ENCODE measurements around the gene ADGRV1.

The ADGRV1 gene

DNA sequence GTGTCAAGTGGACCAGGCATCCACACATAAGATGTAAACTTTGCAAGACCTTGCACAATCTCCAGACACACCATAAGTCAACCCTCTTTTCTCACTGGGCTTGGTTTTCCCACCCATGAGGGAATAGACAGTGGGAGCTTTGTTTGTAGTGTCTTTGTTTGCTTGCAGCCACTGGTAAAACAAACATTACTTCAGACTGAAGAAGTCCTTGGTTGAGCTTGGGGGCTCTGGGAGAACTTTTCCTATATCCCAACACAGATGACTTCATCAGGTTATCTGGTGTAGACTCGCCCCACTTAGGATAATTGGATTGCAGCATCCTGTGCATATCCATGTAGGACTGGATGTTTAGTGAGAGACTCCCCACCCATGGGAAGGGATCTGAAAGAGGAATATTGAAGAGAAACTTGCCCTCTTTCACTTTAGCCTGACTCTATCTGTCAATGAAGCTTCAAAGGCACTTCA, 11.5 kb upstream of the ADGRV1 start:
- no peaks in the 10 kb centered on the region for H3K4me1 Mint-ChIP-seq
- H3K27me3 Mint-ChIP-seq, result peaks cover 28% of the 10 kb centered on the region
- no peaks in the 10 kb centered on the region for H3K36me3 Mint-ChIP-seq
- no peak overlapping the region for H3K27ac Mint-ChIP-seq
- no peak overlapping the region for H3K4me3 Mint-ChIP-seq
- no peaks in the 10 kb centered on the region for H3K9me3 Mint-ChIP-seq

DNA sequence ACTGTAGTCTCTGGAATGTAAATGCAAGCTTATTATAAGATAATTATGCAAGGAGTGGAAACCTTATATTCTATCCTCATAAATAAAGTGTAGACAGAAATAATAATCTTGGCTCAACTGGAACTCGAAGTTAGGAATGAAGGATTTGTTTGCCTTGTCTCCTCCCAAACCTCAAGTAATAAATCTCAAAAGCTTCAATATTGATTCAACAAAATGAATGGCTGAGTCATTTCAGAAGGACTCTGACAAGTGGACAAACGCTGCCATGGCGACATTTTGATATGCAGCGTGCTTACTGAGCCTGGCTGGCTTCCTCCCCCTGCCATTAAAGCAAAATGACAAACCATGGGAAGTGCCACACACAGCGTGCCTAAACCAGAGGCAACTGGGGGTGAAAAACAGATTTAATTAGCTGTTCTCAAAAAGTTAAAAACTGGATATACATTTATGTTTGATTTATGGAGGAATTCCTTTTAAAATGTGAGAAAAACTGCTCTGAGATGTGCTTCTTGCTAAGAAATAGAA, 10.5 kb upstream of the ADGRV1 start:
- no peaks in the 10 kb centered on the region for H3K4me1 Mint-ChIP-seq
- no peaks in the 10 kb centered on the region for H3K36me3 Mint-ChIP-seq
- H3K9me3 Mint-ChIP-seq, result no peaks in the 10 kb centered on the region
- H3K27ac Mint-ChIP-seq, result no peak overlapping the region
- peaks cover 23% of the 10 kb centered on the region for H3K27me3 Mint-ChIP-seq
- H3K4me3 Mint-ChIP-seq, result no peak overlapping the region

DNA sequence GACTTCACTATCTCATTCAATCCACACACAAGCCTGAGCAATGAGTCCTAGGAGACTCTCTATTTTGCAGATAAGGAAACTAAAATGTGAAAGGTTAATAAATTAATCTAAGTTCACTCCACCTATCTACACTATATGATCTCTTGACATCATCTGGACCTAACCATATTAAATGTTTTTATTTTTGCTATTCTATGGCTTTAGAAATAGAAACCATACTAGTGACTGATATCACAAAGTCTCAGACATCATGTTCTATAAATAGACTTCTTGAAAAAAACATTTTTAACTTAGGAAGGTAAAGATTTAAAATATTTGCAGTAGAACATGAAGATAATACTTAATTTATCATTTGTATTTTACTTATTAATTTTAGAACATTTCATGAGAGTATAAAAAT, 9.4 kb upstream of the ADGRV1 start:
- Mint-ChIP-seq H3K4me3 (no peak overlapping the region), H3K9me3 (no peaks in the 10 kb centered on the region)

DNA sequence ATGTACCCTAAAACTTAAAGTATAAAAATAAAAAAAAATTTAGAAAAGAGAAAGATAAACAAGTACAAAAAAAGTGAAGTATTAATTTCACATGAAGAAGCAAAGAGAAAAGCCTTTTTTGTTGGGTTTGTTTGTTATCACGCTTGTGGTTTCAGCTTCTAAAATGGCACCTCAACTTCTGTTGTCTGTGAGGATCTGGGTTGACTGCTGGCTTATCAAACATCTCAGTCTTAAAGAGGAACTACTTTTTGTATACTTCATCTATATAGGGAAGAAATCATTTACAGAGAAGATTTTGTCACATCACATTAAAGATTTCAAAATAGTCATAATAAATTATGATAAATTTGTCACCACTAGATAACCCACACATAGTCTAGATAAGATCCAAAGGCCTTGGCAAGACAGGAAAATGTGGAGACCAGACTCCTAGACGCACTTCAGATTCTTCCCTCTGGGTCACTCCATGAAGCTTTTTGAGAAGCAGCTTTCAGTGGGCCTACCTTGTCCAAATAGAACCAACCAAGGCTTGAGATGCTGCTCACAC, 8.8 kb upstream of the ADGRV1 start:
- Mint-ChIP-seq H3K27ac (no peak overlapping the region), H3K4me3 (no peak overlapping the region), H3K27me3 (peaks cover 18% of the 10 kb centered on the region), H3K4me1 (no peaks in the 10 kb centered on the region), H3K9me3 (no peaks in the 10 kb centered on the region), H3K36me3 (no peaks in the 10 kb centered on the region)

More for the DNA sequence above, 9.4 kb upstream of the ADGRV1 start:
- H3K27ac Mint-ChIP-seq, result no peak overlapping the region
- no peaks in the 10 kb centered on the region for H3K36me3 Mint-ChIP-seq
- H3K4me1 Mint-ChIP-seq, result no peaks in the 10 kb centered on the region
- peaks cover 22% of the 10 kb centered on the region for H3K27me3 Mint-ChIP-seq

DNA sequence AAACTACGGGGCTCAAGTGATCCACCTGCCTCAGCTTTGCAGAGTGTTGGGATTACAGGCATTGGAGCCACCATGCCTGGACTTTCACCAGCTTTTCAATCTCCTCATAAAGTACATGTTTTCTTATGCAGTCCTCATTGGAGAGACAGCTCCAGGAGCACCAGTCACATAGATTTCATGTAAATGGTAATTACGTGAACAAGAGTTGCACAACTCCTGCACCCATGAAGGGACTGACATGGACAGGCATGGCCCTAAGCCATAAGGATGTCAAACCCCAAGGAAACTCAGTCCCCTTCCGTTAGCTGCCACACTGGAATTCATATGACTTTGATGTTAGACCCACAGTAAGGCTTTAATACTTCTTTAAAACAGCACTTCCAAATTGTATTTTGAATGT, 7.6 kb upstream of the ADGRV1 start:
- Mint-ChIP-seq H3K4me1 (no peaks in the 10 kb centered on the region), H3K27me3 (peaks cover 22% of the 10 kb centered on the region), H3K36me3 (no peaks in the 10 kb centered on the region), H3K9me3 (no peaks in the 10 kb centered on the region), H3K27ac (no peak overlapping the region), H3K4me3 (no peak overlapping the region)

DNA sequence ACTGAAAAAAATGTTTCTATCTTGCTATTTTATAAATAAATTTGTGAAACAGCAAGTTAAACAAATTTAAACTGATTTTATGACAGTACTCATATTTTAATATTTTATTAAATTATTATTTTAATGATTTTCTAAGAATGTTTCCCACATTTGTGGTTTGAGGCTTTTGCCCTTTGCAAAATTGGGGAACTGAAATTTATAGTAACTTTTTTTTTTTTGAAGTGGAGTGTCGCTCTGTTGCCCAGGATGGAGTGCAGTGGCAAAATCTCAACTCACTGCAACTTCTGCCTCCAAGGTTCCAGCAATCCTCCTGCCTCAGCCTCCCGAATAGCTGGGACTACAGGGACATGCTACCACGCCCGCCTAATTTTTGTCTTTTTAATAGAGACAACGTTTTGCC, 7.2 kb upstream of the ADGRV1 start:
- H3K4me1 Mint-ChIP-seq, result no peaks in the 10 kb centered on the region
- peaks cover 21% of the 10 kb centered on the region for H3K27me3 Mint-ChIP-seq
- no peaks in the 10 kb centered on the region for H3K36me3 Mint-ChIP-seq
- H3K9me3 Mint-ChIP-seq, result no peaks in the 10 kb centered on the region
- no peak overlapping the region for H3K27ac Mint-ChIP-seq
- H3K4me3 Mint-ChIP-seq, result no peak overlapping the region

DNA sequence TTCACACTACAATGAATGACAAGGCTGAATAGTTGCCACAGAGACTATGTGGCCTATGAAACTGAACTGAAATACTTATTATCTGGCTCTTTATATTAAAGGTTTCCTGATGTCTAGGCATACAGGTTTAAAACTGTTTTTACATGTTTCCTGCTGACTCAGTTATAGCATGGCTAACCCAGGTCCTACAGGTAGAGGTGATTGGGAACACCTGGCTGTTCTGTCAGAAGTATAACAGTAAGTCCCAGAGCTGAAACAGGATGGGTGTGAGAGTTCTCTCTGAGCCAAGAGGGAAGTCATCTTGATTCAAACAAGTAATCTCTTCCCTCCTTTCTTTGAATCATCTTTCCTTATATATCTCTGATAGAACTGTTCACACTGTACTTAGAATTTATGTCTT, 4.9 kb upstream of the ADGRV1 start:
- no peaks in the 10 kb centered on the region for H3K9me3 Mint-ChIP-seq
- peaks cover 9% of the 10 kb centered on the region for H3K4me1 Mint-ChIP-seq
- H3K27me3 Mint-ChIP-seq, result peaks cover 35% of the 10 kb centered on the region
- H3K27ac Mint-ChIP-seq, result no peak overlapping the region
- H3K36me3 Mint-ChIP-seq, result no peaks in the 10 kb centered on the region
- H3K4me3 Mint-ChIP-seq, result no peak overlapping the region

DNA sequence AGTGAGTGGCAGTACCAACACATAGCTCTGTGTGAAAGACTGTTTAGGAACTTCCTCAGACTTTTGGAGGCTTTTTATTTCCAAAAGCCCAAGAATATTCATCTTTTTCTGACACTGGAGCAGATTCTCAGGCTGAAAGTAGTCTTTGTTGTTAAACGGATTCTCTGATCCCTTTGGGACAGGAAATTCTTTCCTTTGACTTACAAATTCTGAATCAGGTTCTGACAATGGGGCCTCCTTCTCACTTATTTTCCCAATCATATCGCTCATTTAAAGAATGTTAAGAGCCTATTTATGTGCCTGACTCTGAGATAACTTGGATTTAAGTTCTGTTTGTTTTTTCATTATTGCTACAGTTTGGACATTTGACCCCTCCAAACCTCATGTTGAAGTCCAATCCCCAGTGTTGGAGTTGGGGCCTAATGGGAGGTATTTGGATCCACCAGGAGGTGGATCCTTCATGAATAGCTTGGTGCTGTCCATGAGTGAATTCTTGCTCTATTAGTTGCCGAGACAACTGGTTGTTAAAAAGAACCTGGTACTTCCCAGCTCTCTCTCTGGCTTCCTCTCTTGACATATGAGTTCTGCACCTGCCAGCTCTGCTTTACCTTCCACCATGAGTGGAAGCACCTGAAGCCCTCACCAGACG, 4.1 kb upstream of the ADGRV1 start:
- H3K27me3 Mint-ChIP-seq, result peaks cover 38% of the 10 kb centered on the region
- no peaks in the 10 kb centered on the region for H3K36me3 Mint-ChIP-seq
- H3K4me3 Mint-ChIP-seq, result no peak overlapping the region
- H3K27ac Mint-ChIP-seq, result no peak overlapping the region
- H3K9me3 Mint-ChIP-seq, result no peaks in the 10 kb centered on the region
- H3K4me1 Mint-ChIP-seq, result peaks cover 13% of the 10 kb centered on the region

DNA sequence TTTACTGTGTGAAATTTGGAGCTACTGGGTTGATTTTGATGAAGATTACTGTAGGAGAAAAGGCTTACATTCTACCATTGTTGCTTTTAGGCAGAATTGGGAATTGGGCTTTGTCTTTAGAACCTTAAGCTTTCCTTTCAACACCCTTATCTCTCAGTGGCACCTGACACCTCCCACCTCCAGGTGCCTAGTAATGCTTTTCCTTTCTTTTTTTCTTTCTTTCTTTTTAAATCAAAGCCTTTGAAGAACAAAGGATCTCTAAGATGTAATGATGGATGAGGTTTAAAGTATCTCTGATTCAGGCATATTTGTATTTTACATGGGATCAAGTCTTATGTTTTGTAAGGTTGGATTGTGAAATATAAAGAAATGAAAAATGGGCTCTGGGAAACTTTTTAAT, 2.9 kb upstream of the ADGRV1 start:
- peaks cover 41% of the 10 kb centered on the region for H3K27me3 Mint-ChIP-seq
- H3K9me3 Mint-ChIP-seq, result no peaks in the 10 kb centered on the region
- H3K4me3 Mint-ChIP-seq, result no peak overlapping the region
- no peak overlapping the region for H3K27ac Mint-ChIP-seq
- H3K4me1 Mint-ChIP-seq, result peaks cover 13% of the 10 kb centered on the region
- H3K36me3 Mint-ChIP-seq, result no peaks in the 10 kb centered on the region

DNA sequence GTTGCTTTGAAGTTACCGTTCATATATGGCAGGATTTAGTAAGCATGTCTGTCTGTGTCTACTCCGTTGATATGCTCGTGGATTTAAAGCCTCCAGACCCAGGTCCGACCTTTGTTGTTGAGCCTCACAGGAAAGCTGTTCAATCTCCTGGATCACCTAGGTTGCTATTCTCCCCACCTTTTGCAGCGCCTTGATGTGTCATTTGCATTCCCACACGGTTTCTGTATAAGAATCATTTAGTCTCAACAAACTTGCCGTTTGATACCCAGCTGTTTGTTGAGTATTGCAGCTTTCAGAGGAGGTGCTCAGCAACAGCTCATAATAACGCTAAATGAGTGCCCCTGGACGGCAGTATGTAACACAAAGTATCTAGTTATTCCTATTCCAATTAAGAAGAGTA, 1.2 kb upstream of the ADGRV1 start:
- no peak overlapping the region for H3K27ac Mint-ChIP-seq
- no peaks in the 10 kb centered on the region for H3K9me3 Mint-ChIP-seq
- H3K4me1 Mint-ChIP-seq, result peaks cover 13% of the 10 kb centered on the region
- no peak overlapping the region for H3K4me3 Mint-ChIP-seq
- H3K27me3 Mint-ChIP-seq, result peaks cover 49% of the 10 kb centered on the region
- H3K36me3 Mint-ChIP-seq, result no peaks in the 10 kb centered on the region

DNA sequence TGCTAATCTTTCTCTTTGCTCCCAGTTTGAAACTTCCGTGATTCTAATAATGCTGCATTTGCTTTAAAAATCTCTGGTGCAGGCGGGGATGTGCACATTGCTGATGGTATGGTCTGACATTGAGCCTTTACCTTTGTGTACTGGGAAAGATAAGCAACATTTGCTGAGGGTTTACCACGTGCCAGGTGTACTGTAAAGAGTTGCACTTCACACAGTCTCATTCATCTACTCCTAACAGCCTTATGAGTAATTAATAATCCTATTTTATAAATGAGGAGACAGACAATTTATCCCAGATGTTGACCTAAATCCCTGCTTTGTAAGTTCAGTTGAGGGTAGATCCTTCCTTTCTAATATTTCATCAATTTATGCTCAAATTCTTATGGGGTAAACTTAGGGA, 726 bp upstream of the ADGRV1 start:
- Mint-ChIP-seq H3K4me3 (peak overlapping the region; percentile 72), H3K36me3 (no peaks in the 10 kb centered on the region), H3K27ac (no peak overlapping the region), H3K27me3 (peaks cover 51% of the 10 kb centered on the region), H3K9me3 (no peaks in the 10 kb centered on the region), H3K4me1 (peaks cover 13% of the 10 kb centered on the region)

DNA sequence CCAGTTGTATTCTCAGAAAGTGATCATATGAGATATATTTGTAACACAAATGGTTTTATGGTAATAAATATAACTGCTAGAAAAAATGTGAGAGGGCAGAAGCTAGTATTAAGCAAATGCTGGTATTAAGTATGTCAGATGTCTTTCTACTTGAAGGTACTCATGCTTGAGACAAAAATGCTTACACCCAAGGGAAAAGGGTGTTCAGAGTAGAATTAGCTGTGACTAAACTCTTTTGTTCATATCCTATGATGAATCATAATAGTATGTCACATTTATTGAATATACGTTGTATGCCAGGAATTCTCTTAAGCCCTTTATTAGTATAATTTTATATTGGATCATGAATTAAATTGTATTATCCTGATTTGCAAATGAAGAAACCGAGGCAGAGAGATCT, 2.2 kb downstream of the ADGRV1 start:
- Mint-ChIP-seq H3K4me1 (peaks cover 13% of the 10 kb centered on the region), H3K27me3 (peaks cover 47% of the 10 kb centered on the region)

DNA sequence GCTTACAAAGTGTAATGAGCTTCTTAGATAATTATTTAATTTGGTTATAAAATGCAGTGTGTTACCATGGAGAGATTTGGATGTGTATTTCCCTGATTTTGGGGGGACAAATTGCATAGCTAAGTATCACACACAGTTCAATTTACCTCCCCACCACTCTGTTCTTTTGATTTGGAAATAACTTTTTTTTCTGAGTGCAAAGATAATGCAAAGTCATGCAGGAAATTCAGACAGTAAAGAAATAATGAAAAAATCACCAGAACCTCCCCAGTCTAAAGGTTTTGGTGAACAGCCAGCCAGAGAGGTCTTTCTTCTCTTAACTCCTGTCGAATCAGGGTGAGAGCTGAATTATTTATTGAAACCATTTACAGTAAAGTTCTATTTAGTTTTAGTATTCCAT, 3.2 kb downstream of the ADGRV1 start:
- no peak overlapping the region for H3K27ac Mint-ChIP-seq
- H3K27me3 Mint-ChIP-seq, result peaks cover 47% of the 10 kb centered on the region
- no peak overlapping the region for H3K4me3 Mint-ChIP-seq
- no peaks in the 10 kb centered on the region for H3K36me3 Mint-ChIP-seq
- H3K4me1 Mint-ChIP-seq, result peaks cover 13% of the 10 kb centered on the region
- no peaks in the 10 kb centered on the region for H3K9me3 Mint-ChIP-seq

More for the DNA sequence above, 2.2 kb downstream of the ADGRV1 start:
- H3K4me3 Mint-ChIP-seq, result no peak overlapping the region
- H3K36me3 Mint-ChIP-seq, result no peaks in the 10 kb centered on the region
- H3K9me3 Mint-ChIP-seq, result no peaks in the 10 kb centered on the region
- no peak overlapping the region for H3K27ac Mint-ChIP-seq

DNA sequence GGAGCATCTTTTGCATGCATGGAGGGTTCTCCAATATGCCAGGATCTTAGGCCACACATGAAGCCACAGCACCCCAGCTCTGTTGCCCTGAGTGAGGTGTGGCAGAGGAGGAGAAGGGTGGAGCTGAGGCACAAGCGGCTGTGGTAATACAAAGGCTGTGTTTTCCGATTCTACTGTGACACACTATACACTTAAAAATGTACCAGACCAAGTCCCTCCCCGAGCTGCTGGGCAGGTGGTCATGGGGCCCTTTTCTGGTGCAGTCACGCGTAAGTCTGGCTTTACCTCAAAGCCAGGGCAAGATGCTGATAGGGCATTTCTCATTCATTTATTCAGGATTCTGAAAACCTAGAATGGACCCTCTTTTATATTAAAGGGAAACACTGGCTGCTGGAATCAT, 3.7 kb downstream of the ADGRV1 start:
- H3K4me1 Mint-ChIP-seq, result peaks cover 13% of the 10 kb centered on the region
- no peaks in the 10 kb centered on the region for H3K9me3 Mint-ChIP-seq
- H3K27ac Mint-ChIP-seq, result no peak overlapping the region
- no peak overlapping the region for H3K4me3 Mint-ChIP-seq
- H3K36me3 Mint-ChIP-seq, result no peaks in the 10 kb centered on the region
- H3K27me3 Mint-ChIP-seq, result peaks cover 42% of the 10 kb centered on the region

DNA sequence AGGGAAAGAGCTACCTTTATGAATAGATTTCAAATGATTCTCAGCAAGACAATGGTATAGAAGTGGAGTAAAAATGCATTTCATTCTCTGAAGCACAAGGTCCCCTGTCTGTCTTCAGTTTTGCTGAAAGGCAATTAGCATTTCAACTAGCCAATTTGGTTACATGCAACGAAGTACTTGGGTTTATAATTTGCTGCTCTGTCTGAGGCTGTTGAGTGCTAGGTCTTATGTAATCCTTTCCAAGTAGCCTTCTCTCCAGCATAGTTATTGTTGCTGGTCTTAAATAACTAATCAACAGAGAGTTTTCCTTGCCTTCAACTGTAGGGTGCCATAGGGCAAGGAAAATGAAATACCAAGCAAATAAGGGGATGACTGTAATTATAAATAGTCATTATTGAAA, 4.5 kb downstream of the ADGRV1 start:
- peaks cover 37% of the 10 kb centered on the region for H3K27me3 Mint-ChIP-seq
- H3K4me1 Mint-ChIP-seq, result peaks cover 9% of the 10 kb centered on the region
- H3K27ac Mint-ChIP-seq, result no peak overlapping the region
- no peak overlapping the region for H3K4me3 Mint-ChIP-seq
- no peaks in the 10 kb centered on the region for H3K9me3 Mint-ChIP-seq
- H3K36me3 Mint-ChIP-seq, result no peaks in the 10 kb centered on the region

DNA sequence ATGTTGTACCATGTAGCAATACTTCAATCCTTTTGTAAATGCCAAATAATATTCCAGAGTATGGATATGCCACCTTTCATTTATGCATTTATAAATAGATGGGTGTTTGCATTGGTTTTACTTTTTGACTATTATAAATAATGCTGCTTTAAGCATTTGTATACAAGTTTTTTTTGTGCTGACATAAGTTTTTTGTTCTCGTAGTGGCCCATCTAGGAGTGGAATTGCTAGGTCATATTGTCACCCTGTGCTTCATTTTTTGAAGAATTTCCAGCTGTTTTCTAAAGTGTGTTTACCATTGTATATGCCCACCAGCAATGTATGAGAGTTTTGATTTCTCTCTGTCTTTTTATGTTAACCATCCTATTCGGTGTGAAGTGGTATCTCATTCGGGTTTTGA, 6.9 kb downstream of the ADGRV1 start:
- Mint-ChIP-seq H3K9me3 (no peaks in the 10 kb centered on the region), H3K27ac (no peak overlapping the region), H3K4me3 (no peak overlapping the region), H3K27me3 (peaks cover 39% of the 10 kb centered on the region), H3K36me3 (no peaks in the 10 kb centered on the region), H3K4me1 (no peaks in the 10 kb centered on the region)

DNA sequence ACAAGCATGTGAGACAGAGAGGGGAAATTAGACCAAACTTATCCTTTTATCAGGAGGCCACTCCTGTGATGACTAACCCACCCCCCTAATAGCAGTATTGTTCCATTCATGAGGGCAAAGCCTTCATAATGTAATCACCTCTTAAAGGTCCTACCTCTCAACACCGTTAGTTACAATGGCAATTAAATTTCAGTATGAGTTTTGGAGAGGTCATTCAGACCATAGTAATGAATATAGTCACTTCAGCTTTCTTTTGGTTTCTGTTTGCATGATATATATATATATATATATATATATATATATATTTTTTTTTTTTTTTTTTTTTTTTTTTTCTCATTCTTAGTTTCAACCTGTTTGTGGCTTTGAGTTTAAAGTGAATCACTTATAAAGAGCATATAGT, 10.5 kb downstream of the ADGRV1 start:
- H3K4me1 Mint-ChIP-seq, result no peaks in the 10 kb centered on the region
- no peak overlapping the region for H3K4me3 Mint-ChIP-seq
- H3K27me3 Mint-ChIP-seq, result peaks cover 29% of the 10 kb centered on the region
- no peaks in the 10 kb centered on the region for H3K36me3 Mint-ChIP-seq
- no peaks in the 10 kb centered on the region for H3K9me3 Mint-ChIP-seq
- H3K27ac Mint-ChIP-seq, result no peak overlapping the region
